ENCODE data around the gene CPB2. TPM values are rescaled to one million over a fixed set of nuclear protein-coding genes. Genes with fewer than 3 reads are reported as not detected.

CPB2 gene
- total RNA-seq, 1 experiment from 2014 or later = not detected

DNA sequence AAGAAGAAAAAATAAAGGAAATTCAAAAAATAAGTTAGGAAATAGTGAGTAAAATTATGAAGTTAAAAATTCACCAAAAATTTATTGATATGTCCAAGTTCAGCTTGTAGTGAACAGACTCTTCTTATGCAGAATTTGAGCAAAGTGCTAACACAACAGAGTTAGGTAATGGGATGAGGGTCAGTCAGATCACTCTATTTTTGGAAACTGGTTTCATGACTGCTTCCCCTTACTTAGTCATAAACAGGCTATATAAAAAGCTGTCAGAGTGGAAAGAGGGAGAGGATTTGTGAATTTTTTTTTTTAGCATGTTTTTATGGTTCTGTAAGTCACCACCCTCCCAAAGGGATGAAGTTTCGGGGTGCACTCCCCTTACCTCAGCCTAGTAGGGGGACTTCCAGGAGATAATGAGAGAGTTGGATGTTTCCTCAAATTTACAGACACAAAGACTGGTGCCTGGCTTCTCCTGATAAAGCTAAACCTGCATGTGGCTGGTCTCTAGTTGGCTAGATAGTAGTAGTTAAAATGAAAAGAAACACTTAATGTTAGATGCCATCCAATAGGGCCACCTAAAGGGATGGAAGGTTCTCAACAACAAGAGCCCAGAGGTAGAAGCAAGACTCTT is 4.5 kb downstream of the CPB2 start:
- no peak for DNase-seq (ENCODE audit: low spot score)

GRCh38 chr13:46097663-46098062 is 7.2 kb downstream of the CPB2 start:
- DNase-seq (ENCODE audit: low spot score) = no peak

- DNase-seq (ENCODE audit: low spot score) = no peak
These were observed 7.8 kb downstream of the CPB2 start for GRCh38 chr13:46097015-46097414.

- no peak for DNase-seq (ENCODE audit: low spot score)
These were observed 10.4 kb downstream of the CPB2 start for GRCh38 chr13:46094478-46094877.

DNA sequence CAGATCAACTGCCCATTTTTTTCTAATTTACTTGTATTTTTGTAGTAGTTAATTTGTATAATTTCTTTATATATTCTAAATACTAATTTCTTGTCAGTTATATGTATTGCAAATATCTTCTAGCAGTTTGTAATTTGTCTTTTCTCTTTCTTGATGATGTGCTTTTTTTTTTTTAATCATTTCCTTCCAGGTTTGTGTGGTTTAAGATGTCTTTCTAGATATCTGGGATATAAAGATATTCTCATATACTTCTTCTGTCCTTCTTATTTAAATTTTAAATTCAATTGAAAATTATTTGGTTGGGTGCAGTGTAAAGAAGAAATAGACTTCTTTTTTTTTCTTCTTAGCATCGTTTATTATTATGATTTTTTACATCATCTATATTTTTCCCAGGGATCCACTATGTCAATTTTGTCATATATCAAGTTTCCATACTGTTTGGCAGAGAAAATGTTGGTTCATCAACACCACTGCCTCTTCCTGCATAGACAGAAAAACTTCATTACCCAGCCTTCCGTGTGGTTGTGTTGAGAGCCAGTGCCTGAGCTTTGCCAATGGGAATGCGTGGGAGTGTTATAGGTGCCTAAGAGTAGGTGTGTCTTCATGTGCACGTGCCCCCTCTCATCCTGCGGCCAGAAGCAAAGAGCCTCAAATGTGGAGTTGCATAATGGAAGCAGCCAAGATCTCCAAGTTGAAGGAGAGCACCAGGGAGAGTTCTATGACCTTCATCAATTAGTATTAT is 15.8 kb downstream of the CPB2 start:
- DNase-seq (ENCODE audit: low spot score) = no peak

GRCh38 chr13:46087481-46087880 is 17.4 kb downstream of the CPB2 start:
- DNase-seq (ENCODE audit: low spot score) = no peak

GRCh38 chr13:46086985-46087384 is 17.8 kb downstream of the CPB2 start:
- no peak for DNase-seq (ENCODE audit: low spot score)

DNA sequence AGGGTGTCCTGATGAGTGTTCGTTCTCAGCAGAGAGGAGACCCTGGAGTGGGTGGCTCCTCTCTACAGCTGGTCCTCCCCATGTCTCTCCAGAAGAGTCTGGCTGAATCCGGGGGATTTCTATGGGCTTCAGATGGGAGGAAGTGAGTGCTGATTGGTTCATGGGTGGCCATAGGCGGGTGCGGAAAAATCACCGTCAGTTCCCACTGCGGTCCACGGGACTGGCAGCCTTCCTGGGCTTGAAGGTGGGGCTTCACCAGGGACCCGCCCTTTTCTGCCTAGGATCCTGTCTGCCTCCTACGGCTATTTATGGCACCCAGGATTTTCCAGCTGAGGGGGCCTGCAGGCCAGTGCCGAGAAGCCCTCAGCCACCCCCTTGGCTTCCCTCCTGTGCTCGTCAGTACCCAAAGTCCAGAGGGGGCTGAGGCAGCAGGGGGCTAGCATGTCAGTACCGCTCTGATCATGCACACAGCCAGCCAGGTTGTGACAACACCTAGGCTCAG is 18.4 kb downstream of the CPB2 start:
- no peak for DNase-seq (ENCODE audit: low spot score)

- DNase-seq (ENCODE audit: low spot score) = no peak
These were observed 19.1 kb downstream of the CPB2 start for GRCh38 chr13:46085737-46086136.

DNA sequence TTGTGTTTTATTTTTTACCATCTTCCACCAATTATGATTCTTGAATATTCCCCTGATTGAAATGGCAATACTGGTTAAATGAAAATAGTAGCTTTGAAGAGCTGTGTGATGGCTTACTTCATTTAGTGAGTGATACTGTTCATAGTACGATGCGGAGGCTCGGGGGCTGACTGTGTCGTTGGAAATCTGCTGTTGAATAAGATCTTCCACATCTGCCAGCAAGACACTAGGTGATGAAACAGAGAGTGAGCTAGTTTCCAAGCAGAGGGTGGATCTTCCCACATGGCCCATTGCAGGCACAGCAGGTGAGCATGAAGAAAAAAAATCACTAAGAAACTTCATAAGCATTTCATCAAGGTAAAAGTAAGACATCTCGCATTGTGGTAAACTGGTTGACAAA is 22.5 kb downstream of the CPB2 start:
- DNase-seq (ENCODE audit: low spot score) = no peak

GRCh38 chr13:46079770-46080169 is 25.1 kb downstream of the CPB2 start:
- DNase-seq (ENCODE audit: low spot score) = no peak

DNA sequence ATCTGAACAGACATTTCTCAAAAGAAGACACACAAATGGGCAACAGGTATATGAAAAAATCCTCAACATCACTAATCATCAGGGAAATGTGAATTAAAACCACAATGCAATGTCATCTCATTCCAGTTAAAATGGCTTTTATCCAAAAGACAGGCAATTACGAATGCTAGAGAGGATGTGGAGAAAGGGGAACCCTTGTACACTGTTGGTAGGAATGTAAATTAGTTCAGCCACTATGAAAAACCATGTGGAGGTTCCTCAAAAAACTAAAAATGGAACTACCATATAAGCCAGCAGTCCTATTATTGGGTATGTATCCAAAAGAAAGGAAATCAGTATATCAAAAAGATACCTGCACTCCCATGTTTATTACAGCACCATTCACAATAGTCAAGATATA is 27.6 kb downstream of the CPB2 start:
- no peak for DNase-seq (ENCODE audit: low spot score)

- DNase-seq (ENCODE audit: low spot score) = no peak
These were observed 28.0 kb downstream of the CPB2 start for GRCh38 chr13:46076827-46077226.

DNA sequence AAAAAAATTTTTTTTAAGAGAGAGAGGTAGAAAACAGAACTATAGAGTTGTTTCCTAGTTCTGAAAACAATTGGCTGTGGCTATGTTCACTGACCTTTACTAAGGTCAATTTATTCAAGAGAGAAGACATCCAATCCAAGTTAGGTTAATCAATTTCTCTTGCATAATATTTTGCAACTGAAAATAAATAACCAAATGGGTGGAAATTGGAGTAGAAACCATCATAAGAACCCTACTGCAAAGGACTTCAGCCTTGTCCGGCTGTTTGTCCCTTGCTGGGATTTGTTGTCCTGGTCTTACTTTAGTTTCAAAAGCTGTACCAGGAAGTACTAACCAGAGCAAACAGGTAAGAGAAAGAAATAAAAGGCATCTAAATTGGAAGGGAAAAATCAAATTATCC is 29.0 kb downstream of the CPB2 start:
- DNase-seq (ENCODE audit: low spot score) = no peak

DNA sequence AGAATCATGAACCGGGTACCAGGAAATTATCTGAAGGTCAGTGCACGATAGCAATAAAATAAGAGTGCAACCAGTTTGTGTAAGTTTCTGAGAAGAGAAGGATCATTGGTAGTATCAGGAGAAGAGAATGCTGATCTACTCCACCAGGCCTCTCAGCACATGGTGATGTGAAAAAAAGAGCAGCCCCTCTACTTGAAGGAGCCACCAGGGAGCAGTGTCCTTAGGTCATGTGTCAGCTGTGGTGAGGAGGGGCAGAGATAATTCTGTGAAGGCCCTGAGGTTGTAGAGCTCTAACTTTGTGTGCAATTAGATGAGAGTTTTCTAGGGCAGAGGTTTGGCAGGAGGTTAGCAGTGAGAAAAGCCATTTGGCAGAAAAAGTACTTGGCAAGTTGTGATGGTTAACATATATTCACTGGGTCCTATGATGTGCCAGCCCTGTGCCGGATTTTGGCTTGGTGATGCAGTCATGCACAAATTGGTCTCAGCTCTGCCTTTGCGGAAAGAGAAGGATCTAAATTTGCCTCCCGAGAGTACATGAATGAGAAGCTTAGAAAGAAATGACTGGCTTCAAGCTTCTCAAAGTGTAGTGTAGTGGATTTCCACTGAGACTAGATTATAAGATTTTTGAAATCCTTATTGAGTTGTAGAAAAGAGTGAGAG is 33.1 kb downstream of the CPB2 start:
- no peak for DNase-seq (ENCODE audit: low spot score)

GRCh38 chr13:46063292-46063691 is 41.5 kb downstream of the CPB2 start:
- DNase-seq (ENCODE audit: low spot score) = no peak

DNA sequence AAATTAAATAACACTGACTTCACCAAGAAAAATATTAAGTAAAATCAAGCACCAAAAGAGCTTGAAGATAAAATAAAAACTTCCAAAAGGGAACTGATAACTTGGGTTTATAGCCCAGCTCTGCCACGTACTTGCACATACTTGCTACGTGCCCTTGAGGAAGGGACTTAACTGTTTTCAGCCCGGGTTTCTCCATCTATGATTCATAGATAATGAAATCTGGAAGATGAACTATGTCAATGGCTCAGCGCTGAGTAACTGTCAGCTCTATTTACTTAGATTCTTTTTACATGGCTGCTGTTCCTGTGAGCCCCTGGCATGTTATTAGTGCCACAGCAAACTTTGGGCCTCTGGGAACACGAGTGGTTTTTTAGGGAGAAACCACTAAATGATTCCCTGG is 42.6 kb downstream of the CPB2 start:
- DNase-seq (ENCODE audit: low spot score) = no peak

- no peak for DNase-seq (ENCODE audit: low spot score)
These were observed 45.4 kb downstream of the CPB2 start for GRCh38 chr13:46059405-46059804.

- DNase-seq (ENCODE audit: low spot score) = no peak
These were observed 46.6 kb downstream of the CPB2 start for GRCh38 chr13:46058268-46058667.

- DNase-seq (ENCODE audit: low spot score) = no peak
These were observed 47.4 kb downstream of the CPB2 start for GRCh38 chr13:46057256-46058015.

DNA sequence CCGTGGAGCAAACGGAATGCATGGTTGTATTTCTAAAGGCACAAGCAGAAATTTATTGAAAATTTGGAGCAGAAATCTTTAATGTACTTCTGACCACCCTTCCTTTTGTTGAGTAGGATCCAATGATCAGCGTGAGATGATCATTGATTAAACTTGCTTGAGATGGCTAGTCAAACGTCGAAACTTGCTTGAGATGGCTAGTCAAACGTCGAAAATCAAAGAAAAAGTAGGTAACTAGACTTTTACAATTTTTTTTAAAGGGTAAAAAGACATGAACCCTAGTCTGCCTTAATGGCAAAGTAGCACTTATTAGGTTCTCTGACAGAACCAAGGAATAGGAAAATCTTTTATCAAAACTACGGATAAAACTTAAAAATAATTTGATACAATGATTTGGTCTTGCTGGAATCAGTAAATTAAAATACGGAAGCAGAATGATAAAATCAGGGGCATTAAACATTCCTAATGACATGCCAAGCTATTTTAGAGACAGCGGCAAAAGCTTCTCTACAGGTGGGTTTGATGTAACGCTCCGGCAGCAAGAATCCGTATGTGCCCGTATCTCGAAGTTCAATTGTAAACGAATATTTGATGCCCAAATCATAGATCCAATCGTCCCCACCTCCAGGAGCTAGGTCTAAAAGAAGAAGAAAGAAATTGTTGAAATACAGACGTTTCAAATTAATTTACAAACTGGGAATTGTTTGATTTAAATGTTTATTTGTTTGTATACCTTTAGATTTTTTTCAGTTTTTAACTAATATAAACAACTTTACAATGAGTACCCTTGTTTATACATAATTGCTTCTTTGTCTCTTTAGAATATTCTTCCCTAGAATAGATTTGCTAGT is 51.4 kb downstream of the CPB2 start:
- no peak for DNase-seq (ENCODE audit: low spot score)
